Measurements from ENCODE around the gene SYTL4. TPM values are rescaled to one million over a fixed set of nuclear protein-coding genes. Genes with fewer than 3 reads are reported as not detected.

Gene SYTL4
- total RNA-seq, 2 donors from 2014 or later = 19.1 to 21.3 TPM

DNA sequence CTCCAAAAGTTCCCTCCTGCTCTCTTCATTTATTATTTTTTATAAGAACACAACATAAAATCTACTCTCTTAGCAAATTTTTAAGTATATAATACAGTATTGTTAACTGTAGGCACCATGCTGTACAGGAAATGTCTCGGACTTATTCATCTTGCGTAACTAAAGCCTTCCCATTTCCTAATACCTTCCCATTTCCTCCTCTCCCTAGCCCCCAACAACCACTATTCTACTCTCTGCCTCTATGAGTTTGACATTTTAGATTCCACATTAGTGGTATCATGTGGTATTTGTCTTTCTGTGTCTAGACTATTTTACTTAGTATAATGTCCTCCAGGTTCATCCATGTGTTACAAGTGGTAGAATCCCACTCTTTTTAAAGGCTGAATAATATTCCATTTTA, 15.8 kb upstream of the SYTL4 start:
- H3K27ac ChIP-seq = no peak overlapping the region
- TF ChIP-seq, protein P1, sequence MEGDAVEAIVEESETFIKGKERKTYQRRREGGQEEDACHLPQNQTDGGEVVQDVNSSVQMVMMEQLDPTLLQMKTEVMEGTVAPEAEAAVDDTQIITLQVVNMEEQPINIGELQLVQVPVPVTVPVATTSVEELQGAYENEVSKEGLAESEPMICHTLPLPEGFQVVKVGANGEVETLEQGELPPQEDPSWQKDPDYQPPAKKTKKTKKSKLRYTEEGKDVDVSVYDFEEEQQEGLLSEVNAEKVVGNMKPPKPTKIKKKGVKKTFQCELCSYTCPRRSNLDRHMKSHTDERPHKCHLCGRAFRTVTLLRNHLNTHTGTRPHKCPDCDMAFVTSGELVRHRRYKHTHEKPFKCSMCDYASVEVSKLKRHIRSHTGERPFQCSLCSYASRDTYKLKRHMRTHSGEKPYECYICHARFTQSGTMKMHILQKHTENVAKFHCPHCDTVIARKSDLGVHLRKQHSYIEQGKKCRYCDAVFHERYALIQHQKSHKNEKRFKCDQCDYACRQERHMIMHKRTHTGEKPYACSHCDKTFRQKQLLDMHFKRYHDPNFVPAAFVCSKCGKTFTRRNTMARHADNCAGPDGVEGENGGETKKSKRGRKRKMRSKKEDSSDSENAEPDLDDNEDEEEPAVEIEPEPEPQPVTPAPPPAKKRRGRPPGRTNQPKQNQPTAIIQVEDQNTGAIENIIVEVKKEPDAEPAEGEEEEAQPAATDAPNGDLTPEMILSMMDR (IDR thresholded peaks at IDR 0.05) = no peak
- no peak for TF ChIP-seq POLR2A (IDR thresholded peaks at IDR 0.05)

DNA sequence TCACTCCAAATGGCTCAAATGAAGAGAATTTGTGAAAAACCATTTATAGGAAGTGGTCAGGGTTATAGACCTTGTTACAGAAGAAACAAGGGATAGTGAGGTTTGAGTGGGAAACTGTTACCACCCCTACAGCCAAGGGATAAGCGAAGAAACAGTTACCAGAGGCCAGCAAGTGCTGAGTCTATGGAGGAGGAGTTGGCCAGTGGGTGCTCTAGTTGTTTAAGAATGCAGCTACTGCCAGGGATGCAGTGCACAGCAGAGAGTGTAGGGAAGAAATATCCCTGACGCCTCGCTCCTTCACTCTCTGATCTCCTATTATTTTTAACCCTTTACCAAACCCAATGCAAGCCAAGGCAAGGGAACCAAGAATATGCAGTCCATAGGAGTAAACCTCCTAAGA, 15.2 kb upstream of the SYTL4 start:
- DNase-seq (no peak), ATAC-seq (no peak)
- Histone ChIP-seq H3K27ac (no peak overlapping the region), H3K4me1 (no peaks in the 10 kb centered on the region), H3K4me3 (no peak overlapping the region), H3K9me3 (no peaks in the 10 kb centered on the region), H3K27me3 (no peaks in the 10 kb centered on the region), H3K36me3 (replicated peaks in 1 of 2; ENCODE audit: insufficient read depth in 1 of 2, low read depth in 2 of 2) (no peaks in the 10 kb centered on the region)
- intact Hi-C loops (cut with DNase I) = no loop called here
- 31 to 39% methylated on average over 3 of the region's 3 CpGs for WGBS, 2 donors
- TF ChIP-seq, protein P1 (IDR thresholded peaks at IDR 0.05) = no peak
- no peak for TF ChIP-seq POLR2A (IDR thresholded peaks at IDR 0.05)

More for the DNA sequence above, 15.8 kb upstream of the SYTL4 start:
- no peak for DNase-seq
- Histone ChIP-seq H3K4me3 (no peak overlapping the region), H3K27me3 (no peaks in the 10 kb centered on the region), H3K9me3 (no peaks in the 10 kb centered on the region), H3K36me3 (replicated peaks in 1 of 2; ENCODE audit: insufficient read depth in 1 of 2, low read depth in 2 of 2) (no peaks in the 10 kb centered on the region), H3K4me1 (no peaks in the 10 kb centered on the region)
- WGBS, 2 donors = 65 to 90% methylated on average over 2 of the region's 2 CpGs
- ATAC-seq = no peak
- intact Hi-C loops (cut with DNase I) = no loop called here

DNA sequence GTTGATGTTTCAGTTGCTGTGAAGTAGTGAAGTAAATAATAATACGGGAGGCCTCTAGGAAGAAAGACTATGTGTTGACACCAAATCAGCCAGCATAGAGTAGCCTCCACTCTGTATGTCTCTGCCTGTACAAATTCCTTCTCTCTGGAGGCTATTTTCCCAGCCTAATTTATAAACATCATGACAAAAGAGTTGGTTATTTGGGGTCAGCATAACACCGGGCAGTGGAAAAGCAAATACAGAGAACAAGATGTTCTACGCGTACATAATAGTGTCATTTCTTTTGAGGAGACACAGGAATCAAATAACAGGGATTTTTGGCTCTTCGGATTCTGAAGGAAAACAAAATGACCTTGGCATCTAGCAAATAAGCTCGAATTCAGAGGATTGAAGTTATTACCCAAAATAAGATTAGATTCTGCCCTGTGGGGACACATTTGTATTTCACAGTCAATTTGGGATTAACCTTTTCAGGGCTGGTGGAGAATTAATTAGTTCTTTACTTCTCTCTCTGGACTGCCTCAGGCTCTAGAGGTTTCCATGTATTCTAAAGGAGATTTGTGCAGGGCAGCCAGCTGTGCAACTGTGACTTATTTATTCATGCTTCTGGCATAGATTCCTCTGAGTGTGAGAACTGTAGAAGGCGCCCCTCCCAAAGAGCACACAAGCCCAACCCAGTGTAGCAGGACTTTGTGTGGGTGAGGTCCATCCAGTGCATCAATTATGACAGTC, 14.1 kb upstream of the SYTL4 start:
- ATAC-seq (peak; percentile 68), DNase-seq (no peak)
- Histone ChIP-seq H3K27ac (peak overlapping the region in 2 of 4 donors; percentile 30 to 49), H3K36me3 (replicated peaks in 1 of 2; ENCODE audit: insufficient read depth in 1 of 2, low read depth in 2 of 2) (no peaks in the 10 kb centered on the region), H3K27me3 (no peaks in the 10 kb centered on the region), H3K4me1 (no peaks in the 10 kb centered on the region), H3K9me3 (no peaks in the 10 kb centered on the region), H3K4me3 (no peak overlapping the region)
- WGBS, 2 donors = 13 to 18% methylated on average over 7 of the region's 7 CpGs
- TF ChIP-seq POLR2A (IDR thresholded peaks at IDR 0.05) = no peak
- TF ChIP-seq, protein P1 (IDR thresholded peaks at IDR 0.05) = no peak
- intact Hi-C loops (cut with DNase I) = no loop called here

DNA sequence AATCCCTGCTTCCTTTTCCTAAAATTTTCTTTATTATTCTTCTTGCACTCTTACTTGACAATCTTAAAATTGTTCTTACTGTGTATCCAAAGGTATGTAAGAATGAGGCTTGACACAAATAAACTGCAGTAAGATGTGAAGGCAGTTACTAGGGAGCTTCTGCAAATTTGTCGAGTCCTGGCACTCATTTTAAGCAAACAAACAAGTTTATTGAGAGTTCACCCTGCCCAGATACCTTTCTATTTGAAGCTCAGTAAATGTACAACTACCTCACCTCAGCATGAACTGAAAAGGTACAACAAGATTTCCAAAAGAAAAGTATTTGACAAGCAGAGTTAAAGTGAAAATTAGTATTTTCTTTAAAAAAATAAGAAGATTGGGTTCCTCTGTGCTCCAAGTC, 13.3 kb upstream of the SYTL4 start:
- DNase-seq = no peak
- Histone ChIP-seq H3K36me3 (replicated peaks in 1 of 2; ENCODE audit: insufficient read depth in 1 of 2, low read depth in 2 of 2) (no peaks in the 10 kb centered on the region), H3K9me3 (no peaks in the 10 kb centered on the region), H3K4me3 (no peak overlapping the region), H3K27ac (peak overlapping the region in 2 of 4 donors; percentile 30 to 49), H3K4me1 (no peaks in the 10 kb centered on the region), H3K27me3 (no peaks in the 10 kb centered on the region)
- no peak for ATAC-seq
- TF ChIP-seq, protein P1 (IDR thresholded peaks at IDR 0.05) = no peak
- TF ChIP-seq POLR2A (IDR thresholded peaks at IDR 0.05) = no peak
- intact Hi-C loops (cut with DNase I) = no loop called here
- WGBS, 2 donors = 6 to 15% methylated on average over 1 of the region's 1 CpG
